ENCODE measurements around the gene HERC4. TPM values are rescaled to one million over a fixed set of nuclear protein-coding genes. Genes with fewer than 3 reads are reported as not detected.
"Not testable (repeated sequence)": the region's sequence is repeated elsewhere in the genome, so short reads cannot be mapped to it uniquely, and the experiment has no call there.

Gene HERC4
- total RNA-seq, 1 donor from 2014 or later: 40.7 TPM

DNA sequence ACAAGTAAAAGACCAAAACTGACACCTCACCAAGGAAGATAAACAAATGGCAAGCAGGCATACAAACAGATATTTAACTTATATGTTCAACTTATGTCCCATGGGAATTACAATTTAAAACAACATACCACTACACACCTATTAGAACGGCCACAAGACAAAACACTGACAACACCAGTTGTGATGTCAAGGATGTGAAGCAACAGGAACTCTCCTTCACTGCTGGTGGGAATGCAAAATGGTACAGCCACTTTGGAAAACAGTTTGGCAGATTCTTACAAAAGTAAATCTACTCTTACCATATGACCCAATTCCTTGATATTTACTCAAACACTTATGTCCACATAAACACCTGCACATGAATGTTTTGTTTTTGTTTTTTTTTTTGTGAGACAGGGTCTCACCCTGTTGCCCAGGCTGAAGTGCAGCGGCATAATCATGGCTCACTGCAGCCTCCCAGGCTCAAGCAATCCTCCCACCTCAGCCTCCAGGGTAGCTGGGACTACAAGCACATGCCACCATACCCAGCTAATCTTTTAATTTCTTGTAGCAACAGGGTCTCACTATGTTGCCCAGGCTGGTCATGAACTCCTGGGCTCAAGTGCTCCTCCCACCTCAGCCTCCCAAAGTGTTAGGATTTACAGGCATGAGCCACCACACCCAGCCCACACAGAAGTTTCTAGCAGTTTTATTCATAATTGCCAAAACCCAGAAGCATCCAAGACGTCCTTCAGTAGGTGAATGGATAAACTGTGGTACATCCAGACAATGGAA lies 27.3 kb downstream of the HERC4 start:
- DNase-seq (ENCODE audit: low spot score): no peak

GRCh38 chr10:68047122-68047521 lies 28.0 kb downstream of the HERC4 start:
- DNase-seq (ENCODE audit: low spot score): no peak

DNA sequence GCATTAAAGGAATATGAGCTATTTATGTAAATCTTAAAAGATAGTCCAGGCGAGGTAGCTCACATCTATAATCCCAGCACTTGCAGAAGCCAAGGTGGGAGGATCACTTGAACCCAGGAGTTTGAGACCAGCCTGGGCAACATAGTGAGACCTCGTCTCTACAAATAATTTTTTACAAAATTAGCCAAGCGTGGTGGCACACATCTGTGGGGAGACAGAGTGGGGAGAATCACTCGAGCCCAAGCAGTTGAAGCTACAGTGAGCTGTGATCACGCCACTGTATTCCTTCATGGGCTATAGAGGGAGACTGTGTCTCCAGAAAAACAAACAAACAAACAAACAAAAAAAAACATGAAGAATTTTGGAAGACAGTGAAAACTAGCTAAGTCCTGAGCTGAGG lies 28.4 kb downstream of the HERC4 start:
- DNase-seq (ENCODE audit: low spot score): no peak

GRCh38 chr10:68043030-68043429 lies 32.1 kb downstream of the HERC4 start:
- DNase-seq (ENCODE audit: low spot score): no peak

GRCh38 chr10:68032113-68032512 lies 43.0 kb downstream of the HERC4 start:
- DNase-seq (ENCODE audit: low spot score): no peak

GRCh38 chr10:68027429-68027828 lies 47.7 kb downstream of the HERC4 start:
- DNase-seq (ENCODE audit: low spot score): no peak

DNA sequence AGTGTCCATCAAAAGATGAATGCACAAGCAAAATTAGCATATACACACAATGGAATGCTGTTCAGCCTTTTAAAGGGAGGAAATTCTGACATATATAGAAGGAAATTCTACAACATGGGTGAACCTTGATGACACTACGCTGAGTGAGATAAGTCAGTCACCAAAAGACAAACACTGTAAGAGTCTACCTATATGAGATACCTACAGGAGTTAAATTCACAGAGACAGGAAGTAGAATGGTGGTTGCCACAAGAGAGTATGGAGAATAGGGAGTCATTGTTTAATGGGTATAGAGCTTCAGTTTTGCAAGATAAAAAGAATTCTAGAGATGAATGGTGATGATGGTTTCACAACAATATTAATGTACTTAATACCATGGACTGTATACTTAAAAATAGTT lies 51.8 kb downstream of the HERC4 start:
- no peak for DNase-seq (ENCODE audit: low spot score)

- DNase-seq (ENCODE audit: low spot score): not testable (repeated sequence)
Observed at GRCh38 chr10:68022324-68022723, 52.8 kb downstream of the HERC4 start.

- DNase-seq (ENCODE audit: low spot score): not testable (repeated sequence)
Observed at GRCh38 chr10:68016519-68016918, 58.6 kb downstream of the HERC4 start.

GRCh38 chr10:68010426-68010940 lies 64.6 kb downstream of the HERC4 start:
- DNase-seq (ENCODE audit: low spot score): no peak

DNA sequence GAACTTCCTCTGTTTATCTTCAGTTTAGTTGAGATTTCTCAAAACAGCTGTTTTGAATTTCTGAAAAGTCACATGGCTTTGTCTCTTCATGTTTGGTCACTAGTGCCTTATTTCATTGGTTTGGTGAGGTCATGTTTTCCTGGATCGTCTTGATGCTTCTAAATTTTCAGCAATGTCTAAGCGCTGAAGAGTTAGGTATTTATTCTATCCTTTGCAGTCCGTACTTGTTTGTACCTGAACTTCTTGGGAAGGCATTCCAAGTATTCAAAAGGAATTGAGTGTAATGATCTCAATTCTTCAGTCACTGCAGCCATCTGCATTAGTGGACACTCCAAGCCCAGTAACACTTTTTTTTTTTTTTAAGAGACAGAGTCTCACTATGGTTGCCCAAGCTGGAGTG lies 67.7 kb downstream of the HERC4 start:
- no peak for DNase-seq (ENCODE audit: low spot score)

GRCh38 chr10:68001539-68001938 lies 73.5 kb downstream of the HERC4 start:
- no peak for DNase-seq (ENCODE audit: low spot score)

GRCh38 chr10:68001000-68001399 lies 74.1 kb downstream of the HERC4 start:
- DNase-seq (ENCODE audit: low spot score): no peak

- DNase-seq (ENCODE audit: low spot score): no peak
Observed at GRCh38 chr10:67990093-67990492, 85.0 kb downstream of the HERC4 start.

- no peak for DNase-seq (ENCODE audit: low spot score)
Observed at GRCh38 chr10:67988606-67989005, 86.5 kb downstream of the HERC4 start.

DNA sequence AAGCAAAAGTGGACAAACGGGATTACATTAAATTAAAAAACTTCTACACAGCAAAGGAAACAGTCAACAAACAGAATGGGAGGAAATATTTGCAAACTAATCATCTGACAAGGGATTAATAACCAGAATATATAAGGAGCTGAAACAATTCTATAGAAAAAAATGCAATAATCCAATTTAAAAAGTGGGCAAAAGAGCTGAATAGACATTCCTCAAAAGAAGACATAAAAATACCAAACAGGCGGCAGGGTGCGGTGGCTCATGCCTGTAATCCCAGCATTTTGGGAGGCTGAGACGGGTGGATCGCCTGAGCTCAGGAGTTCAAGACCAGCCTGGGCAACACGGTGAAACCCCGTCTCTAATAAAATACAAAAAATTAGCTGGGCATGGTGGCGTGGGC lies 92.5 kb downstream of the HERC4 start:
- not testable (repeated sequence) for DNase-seq (ENCODE audit: low spot score)

- no peak for DNase-seq (ENCODE audit: low spot score)
Observed at GRCh38 chr10:67978749-67979148, 96.3 kb downstream of the HERC4 start.

- no peak for DNase-seq (ENCODE audit: low spot score)
Observed at GRCh38 chr10:67977251-67977650, 97.8 kb downstream of the HERC4 start.

DNA sequence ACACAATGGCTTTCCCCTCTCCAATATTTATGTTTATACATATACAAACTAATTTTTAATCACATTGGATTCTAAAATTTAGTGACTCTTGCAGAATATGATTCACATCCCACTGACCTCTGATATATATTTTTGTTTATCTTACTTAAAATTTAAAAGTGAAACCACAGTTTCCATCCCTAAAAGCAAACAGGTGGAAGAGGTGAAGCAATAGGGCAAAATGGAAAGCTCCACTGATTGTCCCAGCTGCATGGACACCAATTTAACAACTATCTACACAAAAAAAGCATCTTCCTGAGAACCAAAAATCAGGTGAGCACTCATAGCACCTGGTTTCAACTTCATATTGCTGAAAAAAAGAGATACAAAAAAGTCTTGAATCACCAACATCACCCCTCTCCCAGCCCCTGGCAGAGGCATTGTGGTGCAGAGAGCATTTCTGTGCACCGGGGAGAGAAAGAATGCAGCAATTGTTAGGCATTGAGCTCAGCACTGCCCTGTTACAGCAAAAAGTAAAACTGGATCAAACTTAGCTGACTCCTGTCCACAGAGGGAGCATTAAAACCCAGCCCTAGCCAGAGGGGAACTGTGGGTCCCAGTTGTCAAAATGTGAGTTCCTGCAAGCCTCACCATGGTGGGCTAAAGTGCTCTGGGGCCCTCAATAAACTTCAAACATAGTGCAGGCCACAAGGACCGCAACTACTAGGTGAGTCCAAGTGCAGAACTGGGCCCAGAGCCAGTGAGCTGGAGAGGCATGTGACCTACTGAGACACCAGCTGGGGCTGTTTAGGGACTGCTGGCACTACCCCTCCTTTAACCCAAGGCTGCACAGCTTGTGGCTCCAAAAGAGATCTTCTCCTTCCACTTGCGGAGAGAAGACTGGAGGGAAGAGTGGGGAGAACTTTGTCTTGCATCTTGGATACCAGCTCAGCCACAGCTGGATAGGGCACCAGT lies 98.5 kb downstream of the HERC4 start:
- no peak for DNase-seq (ENCODE audit: low spot score)

DNA sequence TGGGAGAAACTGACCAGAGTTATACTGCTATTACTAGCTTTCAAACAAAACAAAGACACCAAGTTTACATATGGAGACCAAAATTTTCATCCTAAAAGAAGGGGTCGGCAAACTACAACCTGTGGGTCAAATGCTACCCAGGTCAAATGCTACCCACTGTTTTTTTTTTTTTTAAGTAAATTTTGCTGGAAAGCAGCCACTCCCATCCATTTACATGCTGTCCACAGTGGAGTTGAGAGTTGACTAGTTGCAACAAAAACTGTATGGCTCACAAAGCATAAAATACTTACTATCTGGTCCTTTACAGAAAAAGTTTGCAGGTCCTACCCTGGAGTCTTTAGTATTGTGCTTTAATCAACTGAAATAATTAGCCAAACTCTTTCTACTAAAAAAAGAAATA lies 99.2 kb downstream of the HERC4 start:
- no peak for DNase-seq (ENCODE audit: low spot score)

DNA sequence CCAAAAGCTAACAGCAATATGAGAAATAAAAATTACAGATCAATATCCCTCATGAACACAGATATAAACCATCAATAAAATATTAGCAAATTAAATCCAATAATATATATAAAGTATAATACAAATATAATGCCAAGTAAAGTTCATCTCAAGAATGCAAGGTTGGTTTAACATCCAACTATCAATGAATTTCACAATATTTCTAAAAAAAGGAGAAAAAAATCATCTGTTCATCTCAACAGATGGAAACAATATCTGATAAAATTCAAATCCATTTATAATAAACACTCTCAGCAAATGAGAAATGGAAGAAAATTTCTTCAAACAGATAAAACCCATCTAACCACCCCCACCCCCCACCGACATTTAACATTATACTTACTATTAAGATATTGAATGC lies 103.8 kb downstream of the HERC4 start:
- no peak for DNase-seq (ENCODE audit: low spot score)

DNA sequence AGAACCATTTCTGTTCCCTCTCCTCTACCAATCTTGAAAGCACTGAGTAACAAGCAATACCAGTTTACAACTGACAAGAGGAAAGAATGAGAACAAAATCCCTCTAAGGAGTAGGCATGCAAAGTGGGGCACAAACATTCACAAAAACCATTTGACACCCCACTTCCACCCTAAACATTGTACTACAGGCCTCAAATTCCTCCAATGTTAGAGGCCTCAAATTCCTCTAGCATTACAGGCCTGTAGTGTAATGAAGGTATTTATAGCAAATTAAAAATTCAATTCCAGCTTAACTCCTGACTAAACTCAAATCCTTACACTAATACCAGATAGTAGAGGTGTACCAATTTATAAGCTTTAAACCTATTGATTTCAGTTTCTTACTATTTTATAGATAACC lies 105.2 kb downstream of the HERC4 start:
- no peak for DNase-seq (ENCODE audit: low spot score)

DNA sequence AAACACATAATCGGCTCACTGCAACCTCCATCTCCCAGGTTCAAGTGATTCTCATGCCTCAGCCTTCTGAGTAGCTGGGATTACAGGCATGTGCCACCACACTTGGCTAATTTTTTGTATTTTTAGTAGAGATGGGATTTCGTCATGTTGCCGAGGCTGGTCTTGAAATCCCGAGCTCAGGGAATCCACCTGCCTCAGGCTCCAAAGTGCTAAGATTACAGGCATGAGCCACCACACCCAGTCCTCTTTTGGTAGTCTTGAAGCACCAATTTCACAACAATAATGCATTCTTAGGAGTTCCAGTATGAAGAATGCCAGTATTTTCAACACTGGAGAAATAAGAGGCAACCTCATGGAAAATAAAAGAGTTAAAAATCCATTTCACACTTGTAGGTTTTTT lies 109.0 kb downstream of the HERC4 start:
- not testable (repeated sequence) for DNase-seq (ENCODE audit: low spot score)

Measured in mucosa of gallbladder (tissue), 1 donor.